WERI-Rb-1 (cell line): ENCODE results near the gene RUBCN.

ENCODE experiments used
- DNase-seq: peaks from one replicate; pipeline ENCODE4 v3.0.0-alpha.2; 2020
- H3K27ac ChIP-seq: fragments of 250-450 bp; sonication (Bioruptor Pico); 2 replicates; pipeline ENCODE4 v1.5.1; 2020; ENCODE audit warnings: mild to moderate bottlenecking, moderate library complexity
- H3K27me3 ChIP-seq: fragments of 250-450 bp; sonication (Bioruptor Pico); 2 replicates; pipeline ENCODE4 v1.5.1; 2021; ENCODE audit warnings: mild to moderate bottlenecking, low read depth, moderate library complexity; ENCODE audit not compliant: insufficient read depth, severe bottlenecking
- H3K36me3 ChIP-seq: fragments of 250-450 bp; sonication (Bioruptor Pico); 2 replicates; pipeline ENCODE4 v1.5.1; 2020; ENCODE audit warnings: mild to moderate bottlenecking, moderate library complexity
- H3K4me3 ChIP-seq: 2 replicates; pipeline ENCODE4 v1.5.1; 2011; ENCODE audit warnings: low read depth, mild to moderate bottlenecking, control low read depth, low read length
- H3K9me3 ChIP-seq: fragments of 250-450 bp; sonication (Bioruptor Pico); 2 replicates; pipeline ENCODE4 v1.5.1; 2021; ENCODE audit warnings: mild to moderate bottlenecking, moderate library complexity; ENCODE audit not compliant: severe bottlenecking
- CTCF ChIP-seq: IDR thresholded peaks from 2 replicates; pipeline ENCODE4 v1.5.1; 2011; ENCODE audit warnings: low read depth, mild to moderate bottlenecking, control low read depth, inconsistent platforms, low read length

Gene RUBCN

GRCh38 chr3:197736491-197737318, at the start of gene RUBCN:
Gene RUBCN (minus strand): TSS chr3:197736904. CDS start chr3:197736719, 185 bp downstream.
- Histone ChIP-seq H3K27me3 (no peaks in the 10 kb centered on the region), H3K9me3 (no peaks in the 10 kb centered on the region), H3K36me3 (no peaks in the 10 kb centered on the region), H3K4me3 (peak within 1 kb of the TSS; percentile 71), H3K27ac (peak within 1 kb of the TSS; percentile 72)
- DNase-seq = peak; percentile 91
- TF ChIP-seq CTCF = no peak

- DNase-seq = no peak
- Histone ChIP-seq H3K27ac (no peak overlapping the region), H3K4me3 (no peak overlapping the region), H3K36me3 (no peaks in the 10 kb centered on the region), H3K27me3 (no peaks in the 10 kb centered on the region), H3K9me3 (no peaks in the 10 kb centered on the region)
- no peak for TF ChIP-seq CTCF
Observed at GRCh38 chr3:197784019-197784585, 47.4 kb upstream of the RUBCN start.

GRCh38 chr3:197782230-197782629, 45.5 kb upstream of the RUBCN start:
- no peak for TF ChIP-seq CTCF
- H3K27me3 ChIP-seq = no peaks in the 10 kb centered on the region
- no peak overlapping the region for H3K4me3 ChIP-seq
- H3K9me3 ChIP-seq = no peaks in the 10 kb centered on the region
- no peak for DNase-seq
- H3K36me3 ChIP-seq = peaks cover 2% of the 10 kb centered on the region; the same call in 1 of the 2 replicates
- H3K27ac ChIP-seq = no peak overlapping the region

- no peaks in the 10 kb centered on the region for H3K27me3 ChIP-seq
- H3K4me3 ChIP-seq = no peak overlapping the region
- no peak overlapping the region for H3K27ac ChIP-seq
- DNase-seq = no peak
- no peaks in the 10 kb centered on the region for H3K9me3 ChIP-seq
- no peak for TF ChIP-seq CTCF
- H3K36me3 ChIP-seq = peaks cover 2% of the 10 kb centered on the region; the same call in 1 of the 2 replicates
Observed at GRCh38 chr3:197775317-197775716, 38.6 kb upstream of the RUBCN start.

GRCh38 chr3:197761784-197762183, 25.1 kb upstream of the RUBCN start:
- TF ChIP-seq CTCF = no peak
- H3K27ac ChIP-seq = no peak overlapping the region
- H3K27me3 ChIP-seq = no peaks in the 10 kb centered on the region
- no peaks in the 10 kb centered on the region for H3K9me3 ChIP-seq
- peaks cover 2% of the 10 kb centered on the region; the same call in 1 of the 2 replicates for H3K36me3 ChIP-seq
- H3K4me3 ChIP-seq = no peak overlapping the region
- DNase-seq = no peak
